VCaP (cell line): ENCODE results near the gene MTRFR.

ENCODE experiments used
- H3K27ac ChIP-seq: fragments of 450-650 bp; 2 replicates; pipeline ENCODE4 v1.5.1; 2017
- CTCF ChIP-seq: fragments of 450-650 bp; conservative IDR thresholded peaks from 2 replicates; pipeline ENCODE4 v1.5.1; 2017; ENCODE audit warnings: mild to moderate bottlenecking, moderate library complexity

The MTRFR gene

GRCh38 chr12:123227581-123228258 lies 5.5 kb upstream of the MTRFR start:
- TF ChIP-seq CTCF: no peak
- H3K27ac ChIP-seq: peak overlapping the region; percentile 93

GRCh38 chr12:123229051-123229450 lies 4.2 kb upstream of the MTRFR start:
- peak overlapping the region; percentile 93 for H3K27ac ChIP-seq
- TF ChIP-seq CTCF: no peak

GRCh38 chr12:123231931-123232330 lies 1.3 kb upstream of the MTRFR start:
- no peak for TF ChIP-seq CTCF
- H3K27ac ChIP-seq: peak overlapping the region; percentile 93

GRCh38 chr12:123232472-123232806 lies 797 bp upstream of the MTRFR start:
- peak overlapping the region; percentile 93 for H3K27ac ChIP-seq
- no peak for TF ChIP-seq CTCF

GRCh38 chr12:123233505-123234308 lies 471 bp downstream of the MTRFR start:
- peak overlapping the region; percentile 93 for H3K27ac ChIP-seq
- TF ChIP-seq CTCF: no peak

- H3K27ac ChIP-seq: peak overlapping the region; percentile 1; the same call in 1 of the 2 replicates
- TF ChIP-seq CTCF: peak; percentile 92
Measured at GRCh38 chr12:123237646-123238329, 4.6 kb downstream of the MTRFR start.

GRCh38 chr12:123238330-123238682 lies 5.1 kb downstream of the MTRFR start:
- no peak; the same call in none of the 2 replicates for TF ChIP-seq CTCF
- no peak overlapping the region for H3K27ac ChIP-seq
